ENCODE results near the gene CD300LF.

DNA sequence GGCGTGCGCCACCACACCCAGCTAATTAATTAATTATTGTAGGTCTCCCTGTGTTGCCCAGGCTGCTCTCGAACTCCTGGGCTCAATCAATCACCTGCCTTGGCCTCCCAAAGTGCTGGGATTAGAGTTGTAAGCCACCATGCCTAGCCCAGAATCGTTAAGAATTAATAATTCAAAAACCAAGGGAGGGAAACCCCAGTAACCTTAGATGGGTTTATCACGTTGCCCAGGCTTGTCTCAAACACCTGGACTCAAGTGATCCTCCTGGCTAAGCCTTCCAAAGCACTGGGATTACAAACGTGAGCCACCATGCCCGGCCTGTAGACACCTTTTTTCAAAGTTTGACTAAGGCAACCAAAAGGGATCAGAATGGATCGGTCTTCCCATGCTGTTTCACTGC is 21.6 kb downstream of the CD300LF start:
- TF ChIP-seq, protein P1, sequence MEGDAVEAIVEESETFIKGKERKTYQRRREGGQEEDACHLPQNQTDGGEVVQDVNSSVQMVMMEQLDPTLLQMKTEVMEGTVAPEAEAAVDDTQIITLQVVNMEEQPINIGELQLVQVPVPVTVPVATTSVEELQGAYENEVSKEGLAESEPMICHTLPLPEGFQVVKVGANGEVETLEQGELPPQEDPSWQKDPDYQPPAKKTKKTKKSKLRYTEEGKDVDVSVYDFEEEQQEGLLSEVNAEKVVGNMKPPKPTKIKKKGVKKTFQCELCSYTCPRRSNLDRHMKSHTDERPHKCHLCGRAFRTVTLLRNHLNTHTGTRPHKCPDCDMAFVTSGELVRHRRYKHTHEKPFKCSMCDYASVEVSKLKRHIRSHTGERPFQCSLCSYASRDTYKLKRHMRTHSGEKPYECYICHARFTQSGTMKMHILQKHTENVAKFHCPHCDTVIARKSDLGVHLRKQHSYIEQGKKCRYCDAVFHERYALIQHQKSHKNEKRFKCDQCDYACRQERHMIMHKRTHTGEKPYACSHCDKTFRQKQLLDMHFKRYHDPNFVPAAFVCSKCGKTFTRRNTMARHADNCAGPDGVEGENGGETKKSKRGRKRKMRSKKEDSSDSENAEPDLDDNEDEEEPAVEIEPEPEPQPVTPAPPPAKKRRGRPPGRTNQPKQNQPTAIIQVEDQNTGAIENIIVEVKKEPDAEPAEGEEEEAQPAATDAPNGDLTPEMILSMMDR (IDR thresholded peaks at IDR 0.05) = no peak
- no peak for TF ChIP-seq POLR2A (IDR thresholded peaks at IDR 0.05)

Data from thyroid gland (tissue), 4 donors.